Subcutaneous adipose tissue (tissue), 4 donors: ENCODE results near the gene VWF. TPM values are rescaled to one million over a fixed set of nuclear protein-coding genes. Genes with fewer than 3 reads are reported as not detected.

Experiments
- total RNA-seq, 4 donors: library from RNA; depleted of rRNA; stranded (reverse); fragments of >200 nt; gene quantifications; one replicate each; pipeline ENCODE4 v1.1.0, GENCODE V29; 2016
- TF ChIP-seq, protein P1 (sequence below): fragments of 450-650 bp; IDR thresholded peaks from one replicate; pipeline ENCODE4 v1.5.1; 2016; ENCODE audit warnings: low read depth, mild to moderate bottlenecking, control low read depth, antibody characterized with exemption, moderate library complexity

The VWF gene
- total RNA-seq, 4 donors from 2014 or later, result 132 to 853 (median 240) TPM

DNA sequence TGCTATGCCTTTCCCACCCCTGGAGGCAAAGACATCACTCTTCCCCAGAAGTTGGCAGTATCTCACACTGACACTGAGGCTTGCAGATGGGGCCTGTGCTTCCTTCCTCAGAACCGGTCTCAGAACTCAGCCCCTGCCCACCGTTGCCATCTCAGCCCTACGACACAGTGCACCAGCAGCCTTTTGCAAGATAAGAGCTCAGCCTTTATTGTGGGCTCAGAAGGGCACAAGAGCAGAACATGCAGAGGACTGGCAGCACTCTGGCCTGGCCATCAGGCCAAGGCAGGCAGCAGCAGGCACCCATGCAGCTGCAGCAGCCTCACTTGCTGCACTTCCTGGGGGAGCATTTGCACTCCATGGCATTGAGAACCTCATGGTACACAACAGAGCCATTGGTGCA lies 175.8 kb downstream of the VWF start:
- TF ChIP-seq, protein P1, sequence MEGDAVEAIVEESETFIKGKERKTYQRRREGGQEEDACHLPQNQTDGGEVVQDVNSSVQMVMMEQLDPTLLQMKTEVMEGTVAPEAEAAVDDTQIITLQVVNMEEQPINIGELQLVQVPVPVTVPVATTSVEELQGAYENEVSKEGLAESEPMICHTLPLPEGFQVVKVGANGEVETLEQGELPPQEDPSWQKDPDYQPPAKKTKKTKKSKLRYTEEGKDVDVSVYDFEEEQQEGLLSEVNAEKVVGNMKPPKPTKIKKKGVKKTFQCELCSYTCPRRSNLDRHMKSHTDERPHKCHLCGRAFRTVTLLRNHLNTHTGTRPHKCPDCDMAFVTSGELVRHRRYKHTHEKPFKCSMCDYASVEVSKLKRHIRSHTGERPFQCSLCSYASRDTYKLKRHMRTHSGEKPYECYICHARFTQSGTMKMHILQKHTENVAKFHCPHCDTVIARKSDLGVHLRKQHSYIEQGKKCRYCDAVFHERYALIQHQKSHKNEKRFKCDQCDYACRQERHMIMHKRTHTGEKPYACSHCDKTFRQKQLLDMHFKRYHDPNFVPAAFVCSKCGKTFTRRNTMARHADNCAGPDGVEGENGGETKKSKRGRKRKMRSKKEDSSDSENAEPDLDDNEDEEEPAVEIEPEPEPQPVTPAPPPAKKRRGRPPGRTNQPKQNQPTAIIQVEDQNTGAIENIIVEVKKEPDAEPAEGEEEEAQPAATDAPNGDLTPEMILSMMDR, result no peak

DNA sequence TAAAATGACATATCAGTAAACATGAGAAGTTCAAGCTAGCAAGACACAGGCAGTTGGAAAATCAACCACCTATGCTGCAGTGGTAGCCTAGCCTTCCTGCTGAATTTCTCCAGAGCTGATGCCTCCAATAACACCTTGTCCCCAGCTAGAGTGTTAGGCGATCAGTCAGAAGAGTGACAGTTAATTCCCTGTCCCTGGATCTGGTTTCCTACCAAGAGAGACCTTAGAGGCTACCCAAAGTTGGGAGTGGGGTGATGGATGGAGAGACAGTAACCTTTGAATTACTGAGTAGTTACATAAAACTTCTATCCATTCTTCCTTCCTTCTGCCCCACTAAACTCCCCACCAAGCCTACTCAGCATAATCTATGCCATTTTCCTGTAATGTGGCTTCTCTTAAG lies 177.5 kb downstream of the VWF start:
- TF ChIP-seq, protein P1, result no peak

DNA sequence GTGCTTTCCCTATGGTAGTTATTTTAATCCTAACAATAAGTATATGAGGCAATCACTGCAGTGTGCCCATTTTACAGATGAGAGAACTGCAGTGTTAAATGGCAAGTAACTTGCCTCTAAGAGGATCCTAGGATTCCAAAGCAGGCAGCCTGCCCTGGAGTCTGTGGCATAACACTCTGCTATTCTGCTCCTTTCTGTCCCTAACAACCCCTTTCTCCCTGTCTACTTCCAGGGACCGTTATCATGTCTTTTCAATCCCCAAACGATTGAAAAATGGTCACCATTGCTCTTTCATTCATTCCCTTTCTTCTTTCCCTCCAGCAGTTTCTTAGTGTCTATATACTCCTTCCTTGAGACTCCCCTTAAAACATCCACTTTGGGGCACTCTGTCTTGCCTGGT lies 178.1 kb downstream of the VWF start:
- TF ChIP-seq, protein P1, result no peak

DNA sequence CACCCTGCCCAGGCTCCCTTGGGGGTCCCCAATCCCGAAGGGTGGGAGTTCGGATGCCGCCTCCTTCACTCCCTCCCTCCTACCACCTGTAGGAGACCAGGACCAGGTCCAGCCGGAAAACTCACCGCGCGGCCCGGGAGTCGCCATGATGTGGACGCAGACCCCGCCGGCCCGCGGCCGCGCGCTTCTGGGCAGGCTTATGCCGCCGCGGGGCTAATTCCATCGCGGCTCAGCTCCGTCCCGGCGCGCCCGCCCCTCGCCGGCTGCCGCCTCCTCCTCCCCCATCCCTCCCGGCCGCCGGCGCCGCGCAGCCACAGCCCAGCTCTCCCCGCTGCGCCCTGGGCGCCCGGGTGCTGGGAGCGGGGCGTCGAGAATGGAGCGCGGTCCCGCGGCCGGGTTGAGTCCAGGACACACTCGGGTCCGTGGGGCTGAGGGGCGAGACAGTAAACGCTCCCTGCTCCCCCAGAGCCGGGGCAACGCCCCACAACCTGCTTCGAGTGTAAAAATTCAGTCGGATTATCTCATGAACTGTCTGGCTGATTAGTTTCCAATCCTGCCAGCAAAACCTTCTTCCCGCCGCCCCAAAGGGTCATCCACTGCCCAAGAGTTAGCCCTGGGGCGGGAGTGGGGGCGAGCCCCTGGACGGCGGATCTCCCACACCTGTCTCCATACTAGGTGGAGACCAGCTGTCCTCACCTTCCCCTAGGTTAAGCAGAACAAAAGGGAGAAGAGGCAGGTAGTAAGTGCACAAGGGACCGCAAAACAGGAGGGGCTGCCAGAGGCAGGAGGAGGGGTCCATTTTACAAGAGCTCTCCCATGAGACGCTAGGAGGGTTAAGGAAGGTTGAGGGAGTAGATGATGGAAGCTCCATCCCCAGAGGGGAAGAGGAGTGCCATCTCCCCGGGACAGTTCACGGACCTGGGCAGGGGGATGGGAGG lies 179.1 kb downstream of the VWF start, which contains the start of gene ANO2:
Gene ANO2 (minus strand): TSS at position 189 of the 938 bp plus-strand sequence. CDS start 42 bp downstream, at position 147.
- TF ChIP-seq, protein P1, result no peak

DNA sequence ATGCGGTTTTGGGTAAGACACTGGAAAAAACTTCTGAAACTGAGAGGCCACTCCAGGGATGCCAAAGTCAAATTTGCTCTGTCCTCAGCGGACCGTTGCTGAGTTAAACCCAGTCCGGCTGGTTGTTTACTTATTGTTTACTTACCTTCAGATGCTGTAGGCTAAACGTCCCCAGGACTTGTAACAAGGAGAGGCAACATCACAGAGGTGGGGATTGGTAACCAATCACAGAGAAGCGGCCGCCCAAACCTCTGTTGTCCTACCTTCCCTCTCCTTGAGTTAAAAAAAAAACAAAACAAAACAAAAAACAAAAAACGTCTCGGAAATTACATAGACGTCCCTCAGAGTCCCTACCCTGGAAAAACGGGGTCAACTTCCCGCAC lies 179.8 kb downstream of the VWF start:
- TF ChIP-seq, protein P1, result no peak

DNA sequence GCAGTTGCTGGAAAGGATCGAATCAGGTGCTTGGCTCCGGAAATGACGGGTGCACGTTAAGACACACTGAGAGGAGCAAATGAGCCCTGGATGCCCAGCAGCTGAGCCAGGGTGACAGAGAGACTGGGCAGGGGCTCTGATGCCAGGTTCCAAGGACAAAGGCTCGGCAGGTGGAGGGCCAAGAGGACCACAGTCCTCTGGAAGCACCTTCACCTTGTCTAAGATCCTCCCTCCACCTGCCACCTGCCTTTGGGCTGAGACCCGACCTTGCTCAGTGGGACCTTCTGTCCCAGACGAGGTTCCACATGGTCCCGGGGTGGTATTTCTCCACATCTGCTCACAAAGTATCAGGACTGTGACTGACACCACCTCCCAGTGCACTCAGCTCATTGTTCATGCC lies 180.4 kb downstream of the VWF start:
- TF ChIP-seq, protein P1, result no peak

DNA sequence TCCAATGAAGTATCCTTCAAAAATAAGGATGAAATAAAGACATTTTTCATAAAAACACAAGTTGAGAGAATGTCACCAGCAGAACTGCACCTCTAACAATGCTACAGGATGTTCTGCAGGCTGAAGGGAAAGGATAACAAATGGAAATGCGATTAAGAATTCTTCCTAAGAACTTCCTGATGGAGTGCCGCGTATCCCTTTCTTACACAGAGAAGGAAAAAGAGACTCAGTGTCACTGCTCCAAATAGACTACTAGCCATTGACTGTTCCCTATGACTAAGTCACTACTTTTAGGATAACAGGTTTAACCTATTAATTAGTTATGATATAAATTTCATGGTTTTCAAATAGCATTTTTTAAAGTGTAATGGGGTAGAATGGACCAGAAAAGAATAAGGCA lies 182.6 kb downstream of the VWF start:
- TF ChIP-seq, protein P1, result no peak
